OCI-LY1 (cell line): ENCODE measurements around the gene MADD.

ENCODE experiments used
- CTCF ChIP-seq: fragments of 200-600 bp; sonication (generic), shearing (Covaris generic); IDR thresholded peaks from 2 replicates; pipeline ENCODE4 v1.5.1; 2017; ENCODE audit warnings: mild to moderate bottlenecking, antibody characterized with exemption, low read length, moderate library complexity, mixed read lengths
- EZH2 ChIP-seq: fragments of 200-600 bp; sonication (generic), shearing (Covaris generic); IDR thresholded peaks from 2 replicates; pipeline ENCODE4 v1.8.0; 2017; ENCODE audit warnings: borderline replicate concordance, mixed run types, mild to moderate bottlenecking, antibody characterized with exemption, low read length, moderate library complexity, mixed read lengths

- TF ChIP-seq CTCF, result no peak
- TF ChIP-seq EZH2, result no peak
These were observed 8.6 kb upstream of the MADD start for GRCh38 chr11:47261291-47261800.
